HepG2 (cell line): ENCODE data around the gene STX10. TPM values are rescaled to one million over a fixed set of nuclear protein-coding genes. Genes with fewer than 3 reads are reported as not detected.

Experiments
- ATF7-NPFF ChIP-seq: sonication (generic); formaldehyde crosslinking; IDR thresholded peaks from 2 replicates; pipeline ENCODE4 v1.8.1; 2023; ENCODE audit warnings: mild to moderate bottlenecking, low read depth, missing genetic modification reagents, moderate library complexity
- CHD2 ChIP-seq: IDR thresholded peaks from 2 replicates; pipeline ENCODE4 v1.6.1; 2011; ENCODE audit warnings: low read depth, low read length, improper control_type of control experiment
- MTA3 ChIP-seq: sonication (generic); formaldehyde crosslinking; IDR thresholded peaks from 2 replicates; pipeline ENCODE4 v1.4.0; 2020; ENCODE audit warnings: missing genetic modification reagents
- NCOR1 ChIP-seq: fragments of 200-600 bp; sonication (generic); IDR thresholded peaks from 2 replicates; pipeline ENCODE4 v1.7.0; 2017; ENCODE audit warnings: antibody characterized with exemption, low read length, borderline replicate concordance
- NONO ChIP-seq, 2 experiments: fragments of 450-650 bp in 1 of 2; sonication (generic) in 1 of 2; formaldehyde crosslinking in 1 of 2; IDR thresholded peaks in 1 of 2; conservative IDR thresholded peaks in 1 of 2; 2 replicates each; pipeline versions ENCODE4 v1.6.1 to v1.8.0; 2017 to 2022; ENCODE audit warnings: mild to moderate bottlenecking in 1 of 2, missing genetic modification reagents in 1 of 2, moderate library complexity in 1 of 2
- PAF1 ChIP-seq: IDR thresholded peaks from 2 replicates; pipeline ENCODE4 v1.6.1; 2016; ENCODE audit warnings: missing genetic modification reagents, missing compliant biosample characterization
- POLR2AphosphoS5 ChIP-seq: IDR thresholded peaks from 2 replicates; pipeline ENCODE4 v1.6.1; 2012; ENCODE audit warnings: low read depth, low read length
- ZBTB20 ChIP-seq: sonication (generic); formaldehyde crosslinking; IDR thresholded peaks from 2 replicates; pipeline ENCODE4 v1.8.1; 2023; ENCODE audit warnings: missing genetic modification reagents, low read depth, mild to moderate bottlenecking, borderline replicate concordance
- ZNF317 ChIP-seq: sonication (generic); formaldehyde crosslinking; IDR thresholded peaks from 2 replicates; pipeline ENCODE4 v1.5.0; 2020; ENCODE audit warnings: mild to moderate bottlenecking, missing genetic modification reagents
- ZNF33A ChIP-seq: sonication (generic); formaldehyde crosslinking; IDR thresholded peaks from 2 replicates; pipeline ENCODE4 v1.5.1; 2020; ENCODE audit warnings: missing genetic modification reagents, mild to moderate bottlenecking, moderate library complexity, borderline replicate concordance
- ZNF7 ChIP-seq: IDR thresholded peaks from 2 replicates; pipeline ENCODE4 v1.6.1; 2016; ENCODE audit warnings: missing biosample characterization, missing genetic modification reagents
- ZNF816 ChIP-seq: sonication (generic); formaldehyde crosslinking; IDR thresholded peaks from 2 replicates; pipeline ENCODE4 v1.8.0; 2022; ENCODE audit warnings: missing genetic modification reagents, mild to moderate bottlenecking, borderline replicate concordance
- ZZZ3 ChIP-seq: sonication (generic); formaldehyde crosslinking; IDR thresholded peaks from 2 replicates; pipeline ENCODE4 v1.4.0; 2020; ENCODE audit warnings: missing genetic modification reagents, mild to moderate bottlenecking, borderline replicate concordance
- polyA plus RNA-seq, 8 experiments: library from polyadenylated mRNA; depleted of rRNA in 3 of 8; stranded (reverse) in 7 of 8; unstranded in 1 of 8; fragments of >200 nt; fragmentation: Illumina TruSeq in 4 of 8; extraction: Trizol in 4 of 8; gene quantifications; 2 replicates each; pipeline versions ENCODE4 v1.2.1 to v1.2.3, GENCODE V29; 2011 to 2016; ENCODE audit warnings: low read depth in 4 of 8, missing spikeins in 1 of 8, mixed read lengths in 1 of 8; ENCODE audit not compliant: insufficient read depth in 1 of 8
- total RNA-seq, 5 experiments: library from RNA; depleted of rRNA; stranded (reverse); fragments of >200 nt; fragmentation: Illumina TruSeq; extraction: Trizol; gene quantifications; 2 replicates each; pipeline ENCODE4 v1.2.3, GENCODE V29; 2016; ENCODE audit warnings: low read depth in 1 of 5
- TF ChIP-seq, protein P1 (sequence below): sonication (generic); formaldehyde crosslinking; IDR thresholded peaks from 2 replicates; pipeline ENCODE4 v1.8.1; 2023; ENCODE audit warnings: mild to moderate bottlenecking, missing genetic modification reagents
- TF ChIP-seq, protein P2 (sequence below): sonication (generic); formaldehyde crosslinking; IDR thresholded peaks from 2 replicates; pipeline ENCODE4 v1.8.1; 2023; ENCODE audit warnings: mild to moderate bottlenecking, missing genetic modification reagents
- TF ChIP-seq, protein P3 (sequence below): sonication (generic); formaldehyde crosslinking; IDR thresholded peaks from 2 replicates; pipeline ENCODE4 v1.4.0; 2020; ENCODE audit warnings: missing genetic modification reagents
- TF ChIP-seq, protein P4 (sequence below): sonication (generic); formaldehyde crosslinking; conservative IDR thresholded peaks from 2 replicates; pipeline ENCODE4 v1.4.0; 2020; ENCODE audit warnings: mild to moderate bottlenecking, missing genetic modification reagents, moderate library complexity

The STX10 gene
- total and polyA plus RNA-seq, 2 of the 13 experiments (the other 11 are each of a cell fraction or from before 2014, with no cell fraction given): 47.9 to 66.4 TPM

DNA sequence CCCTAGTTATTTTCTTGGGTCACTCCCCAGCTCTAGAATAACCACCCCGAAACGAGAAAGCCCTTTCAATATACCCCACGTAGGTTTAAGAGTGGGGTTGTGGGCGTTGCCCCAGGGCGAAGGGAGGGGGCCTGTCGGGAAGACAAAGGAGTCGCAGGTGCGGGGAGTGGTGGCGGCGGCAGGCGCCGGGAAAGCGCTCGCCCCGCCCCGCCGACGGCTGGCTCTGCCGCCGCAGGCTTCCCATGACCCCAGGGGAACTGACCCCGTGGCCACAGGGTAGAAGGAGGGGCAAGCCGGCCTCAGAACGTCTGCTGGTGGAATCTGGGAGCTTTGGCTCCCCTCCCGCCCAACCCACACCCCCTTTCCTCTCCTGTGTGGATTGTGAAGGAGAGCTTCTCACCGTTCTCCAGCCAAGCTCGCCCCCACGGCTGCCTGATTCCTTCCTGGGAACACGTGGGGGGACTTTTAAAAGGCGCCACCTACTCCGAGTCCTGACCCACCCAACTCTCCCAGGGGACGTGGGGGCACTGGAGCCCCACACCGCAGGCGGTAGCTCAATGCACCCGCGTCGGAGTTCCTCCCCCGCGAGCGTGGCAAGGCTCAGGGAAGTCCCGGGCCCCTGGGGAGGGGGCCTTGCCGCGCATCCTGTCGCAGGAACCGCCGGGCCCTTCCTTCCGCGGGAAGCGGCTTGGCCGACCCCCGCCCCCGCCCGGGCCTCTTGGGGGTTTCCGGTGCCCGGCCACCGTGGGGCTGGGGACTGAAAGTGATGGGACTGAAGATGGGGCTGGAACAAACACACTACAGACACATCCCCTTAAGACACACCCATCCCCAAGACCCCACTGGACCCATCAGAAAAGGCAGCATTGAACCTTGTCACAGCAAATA is 5.5 kb upstream of the STX10 start (continued):
- TF ChIP-seq PAF1 (CRISPR knock-in tag) (no peak), ZNF33A (CRISPR knock-in tag) (0 out of 2 replicates have a peak, but pooled peaks have one; percentile 49), NONO (IDR thresholded peaks at IDR 0.05) (no peak), NONO (CRISPR knock-in tag; conservative IDR thresholded peaks at IDR 0.05) (peak; percentile 50; the same call in 1 of the 2 replicates), ZBTB20 (CRISPR knock-in tag) (0 out of 2 replicates have a peak, but pooled peaks have one; percentile 19), CHD2 (peak; percentile 47; the same call in 1 of the 2 replicates), POLR2AphosphoS5 (peak; percentile 25), NCOR1 (peak; percentile 51; the same call in 1 of the 2 replicates), ZNF7 (CRISPR knock-in tag) (no peak), ZNF317 (CRISPR knock-in tag) (0 out of 2 replicates have a peak, but pooled peaks have one; percentile 32), MTA3 (no peak), ATF7-NPFF (CRISPR knock-in tag) (0 out of 2 replicates have a peak, but pooled peaks have one; percentile 44), ZZZ3 (CRISPR knock-in tag) (peak; percentile 26; the same call in 1 of the 2 replicates), ZNF816 (peak; percentile 89)
- TF ChIP-seq, protein P1, sequence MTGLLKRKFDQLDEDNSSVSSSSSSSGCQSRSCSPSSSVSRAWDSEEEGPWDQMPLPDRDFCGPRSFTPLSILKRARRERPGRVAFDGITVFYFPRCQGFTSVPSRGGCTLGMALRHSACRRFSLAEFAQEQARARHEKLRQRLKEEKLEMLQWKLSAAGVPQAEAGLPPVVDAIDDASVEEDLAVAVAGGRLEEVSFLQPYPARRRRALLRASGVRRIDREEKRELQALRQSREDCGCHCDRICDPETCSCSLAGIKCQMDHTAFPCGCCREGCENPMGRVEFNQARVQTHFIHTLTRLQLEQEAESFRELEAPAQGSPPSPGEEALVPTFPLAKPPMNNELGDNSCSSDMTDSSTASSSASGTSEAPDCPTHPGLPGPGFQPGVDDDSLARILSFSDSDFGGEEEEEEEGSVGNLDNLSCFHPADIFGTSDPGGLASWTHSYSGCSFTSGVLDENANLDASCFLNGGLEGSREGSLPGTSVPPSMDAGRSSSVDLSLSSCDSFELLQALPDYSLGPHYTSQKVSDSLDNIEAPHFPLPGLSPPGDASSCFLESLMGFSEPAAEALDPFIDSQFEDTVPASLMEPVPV (CRISPR knock-in tag): peak; percentile 40; the same call in 1 of the 2 replicates
- TF ChIP-seq, protein P2, sequence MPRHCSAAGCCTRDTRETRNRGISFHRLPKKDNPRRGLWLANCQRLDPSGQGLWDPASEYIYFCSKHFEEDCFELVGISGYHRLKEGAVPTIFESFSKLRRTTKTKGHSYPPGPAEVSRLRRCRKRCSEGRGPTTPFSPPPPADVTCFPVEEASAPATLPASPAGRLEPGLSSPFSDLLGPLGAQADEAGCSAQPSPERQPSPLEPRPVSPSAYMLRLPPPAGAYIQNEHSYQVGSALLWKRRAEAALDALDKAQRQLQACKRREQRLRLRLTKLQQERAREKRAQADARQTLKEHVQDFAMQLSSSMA (CRISPR knock-in tag): 0 out of 2 replicates have a peak, but pooled peaks have one; percentile 56
- TF ChIP-seq, protein P3, sequence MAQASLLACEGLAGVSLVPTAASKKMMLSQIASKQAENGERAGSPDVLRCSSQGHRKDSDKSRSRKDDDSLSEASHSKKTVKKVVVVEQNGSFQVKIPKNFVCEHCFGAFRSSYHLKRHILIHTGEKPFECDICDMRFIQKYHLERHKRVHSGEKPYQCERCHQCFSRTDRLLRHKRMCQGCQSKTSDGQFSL (CRISPR knock-in tag): no peak
- TF ChIP-seq, protein P4, sequence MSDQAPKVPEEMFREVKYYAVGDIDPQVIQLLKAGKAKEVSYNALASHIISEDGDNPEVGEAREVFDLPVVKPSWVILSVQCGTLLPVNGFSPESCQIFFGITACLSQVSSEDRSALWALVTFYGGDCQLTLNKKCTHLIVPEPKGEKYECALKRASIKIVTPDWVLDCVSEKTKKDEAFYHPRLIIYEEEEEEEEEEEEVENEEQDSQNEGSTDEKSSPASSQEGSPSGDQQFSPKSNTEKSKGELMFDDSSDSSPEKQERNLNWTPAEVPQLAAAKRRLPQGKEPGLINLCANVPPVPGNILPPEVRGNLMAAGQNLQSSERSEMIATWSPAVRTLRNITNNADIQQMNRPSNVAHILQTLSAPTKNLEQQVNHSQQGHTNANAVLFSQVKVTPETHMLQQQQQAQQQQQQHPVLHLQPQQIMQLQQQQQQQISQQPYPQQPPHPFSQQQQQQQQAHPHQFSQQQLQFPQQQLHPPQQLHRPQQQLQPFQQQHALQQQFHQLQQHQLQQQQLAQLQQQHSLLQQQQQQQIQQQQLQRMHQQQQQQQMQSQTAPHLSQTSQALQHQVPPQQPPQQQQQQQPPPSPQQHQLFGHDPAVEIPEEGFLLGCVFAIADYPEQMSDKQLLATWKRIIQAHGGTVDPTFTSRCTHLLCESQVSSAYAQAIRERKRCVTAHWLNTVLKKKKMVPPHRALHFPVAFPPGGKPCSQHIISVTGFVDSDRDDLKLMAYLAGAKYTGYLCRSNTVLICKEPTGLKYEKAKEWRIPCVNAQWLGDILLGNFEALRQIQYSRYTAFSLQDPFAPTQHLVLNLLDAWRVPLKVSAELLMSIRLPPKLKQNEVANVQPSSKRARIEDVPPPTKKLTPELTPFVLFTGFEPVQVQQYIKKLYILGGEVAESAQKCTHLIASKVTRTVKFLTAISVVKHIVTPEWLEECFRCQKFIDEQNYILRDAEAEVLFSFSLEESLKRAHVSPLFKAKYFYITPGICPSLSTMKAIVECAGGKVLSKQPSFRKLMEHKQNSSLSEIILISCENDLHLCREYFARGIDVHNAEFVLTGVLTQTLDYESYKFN (CRISPR knock-in tag): peak; percentile 36; the same call in 1 of the 2 replicates
